Endothelial cell of umbilical vein (primary cell): ENCODE measurements around the gene STK17A. TPM values are rescaled to one million over a fixed set of nuclear protein-coding genes. Genes with fewer than 3 reads are reported as not detected.

Experiments used
- BruUV-seq: library from RNA; stranded (reverse); fragments of 400-500 nt; replicated peaks from 2 replicates; lab custom pipeline; 2021; lab: Mats Ljungman, UMichigan
- CTCF ChIA-PET: fragments of 300-600, 350-600 bp; sonication (Branson Sonifier 250); formaldehyde crosslinking; loops from one replicate; lab custom pipeline; 2021; ENCODE audit warnings: antibody characterized with exemption, inconsistent platforms; lab: Charles Lee
- POLR2A ChIA-PET: fragments of 300-600, 350-600 bp; sonication (Branson Sonifier 250); formaldehyde crosslinking; loops from one replicate; lab custom pipeline; 2021; ENCODE audit warnings: antibody characterized with exemption, inconsistent platforms; lab: Charles Lee
- DNase-seq: peaks from one replicate; pipeline ENCODE4 v3.0.0-alpha.2; 2011; ENCODE audit warnings: low read depth, low spot score
- FAIRE-seq: peaks from 2 replicates; lab custom pipeline; 2011; peaks lifted over from hg19 to GRCh38; lab: Jason Lieb, UNC
- H2AFZ ChIP-seq: 2 replicates; pipeline ENCODE4 v1.6.0; 2012; ENCODE audit warnings: low read depth, low read length, control low read depth, inconsistent platforms
- H3K27ac ChIP-seq: 2 replicates; pipeline ENCODE4 v1.5.1; 2011; ENCODE audit warnings: low read depth, mild to moderate bottlenecking, control low read depth, low read length, moderate library complexity; ENCODE audit not compliant: insufficient read depth
- H3K27me3 ChIP-seq, 2 experiments: 2 replicates each; pipeline versions ENCODE4 v1.6.0 to v1.6.1; 2011; ENCODE audit warnings: low read length in 2 of 2, mixed read lengths in 1 of 2; ENCODE audit not compliant: control insufficient read depth in 2 of 2, insufficient read depth in 2 of 2
- H3K36me3 ChIP-seq, 2 experiments: 2 replicates in 1 of 2; 3 replicates in 1 of 2; pipeline ENCODE4 v1.5.1; 2011; ENCODE audit warnings: low read length in 2 of 2, mild to moderate bottlenecking in 1 of 2, moderate library complexity in 1 of 2; ENCODE audit not compliant: control insufficient read depth in 2 of 2, insufficient read depth in 2 of 2; ENCODE audit errors: extremely low read depth in 1 of 2
- H3K4me1 ChIP-seq: 3 replicates; pipeline ENCODE4 v1.5.1; 2011; ENCODE audit warnings: mild to moderate bottlenecking, low read length; ENCODE audit not compliant: control insufficient read depth, insufficient read depth; ENCODE audit errors: extremely low read depth
- H3K4me2 ChIP-seq: 2 replicates; pipeline ENCODE4 v1.6.1; 2011; ENCODE audit warnings: low read length, control low read depth, mixed read lengths; ENCODE audit not compliant: insufficient read depth
- H3K4me3 ChIP-seq, 3 experiments: fragments of 200-600 bp in 1 of 3; sonication (generic), shearing (Covaris generic) in 1 of 3; replicated peaks in 1 of 3; 2 replicates each; pipeline ENCODE4 v1.5.1; 2011 to 2016; ENCODE audit warnings: control low read depth in 3 of 3, low read length in 3 of 3, mild to moderate bottlenecking in 2 of 3, inconsistent platforms in 1 of 3, low read depth in 1 of 3, moderate library complexity in 1 of 3; ENCODE audit not compliant: insufficient read depth in 1 of 3
- H3K79me2 ChIP-seq: 2 replicates; pipeline ENCODE4 v1.6.0; 2012; ENCODE audit warnings: low read length, inconsistent platforms; ENCODE audit not compliant: control insufficient read depth, insufficient read depth
- H3K9ac ChIP-seq: replicated peaks from 2 replicates; pipeline ENCODE3; 2011; ENCODE audit warnings: low read length, control low read depth; ENCODE audit not compliant: insufficient read depth; ENCODE audit errors: extremely low read depth
- H3K9me1 ChIP-seq: replicated peaks from 3 replicates; pipeline ENCODE4 v1.6.0; 2011; ENCODE audit warnings: mild to moderate bottlenecking, low read length; ENCODE audit not compliant: control insufficient read depth, insufficient read depth; ENCODE audit errors: extremely low read depth
- H3K9me3 ChIP-seq: replicated peaks from 2 replicates; pipeline ENCODE4 v1.5.1; 2012; ENCODE audit warnings: low read length, inconsistent platforms; ENCODE audit not compliant: control insufficient read depth, insufficient read depth
- H4K20me1 ChIP-seq: replicated peaks from 2 replicates; pipeline ENCODE3; 2011; ENCODE audit warnings: mild to moderate bottlenecking, low read length; ENCODE audit not compliant: control insufficient read depth, insufficient read depth; ENCODE audit errors: extremely low read depth
- CTCF ChIP-seq, 2 donors: IDR thresholded peaks; 1 replicate in 1 of 2; 2 replicates in 1 of 2; pipeline ENCODE4 v1.5.1; 2011; ENCODE audit warnings: low read length in 2 of 2, mild to moderate bottlenecking in 2 of 2, moderate library complexity in 2 of 2, control low read depth in 1 of 2, inconsistent platforms in 1 of 2, low read depth in 1 of 2; ENCODE audit not compliant: insufficient read depth in 1 of 2; ENCODE audit errors: extremely low read depth in 1 of 2
- EZH2 ChIP-seq: IDR thresholded peaks from 2 replicates; pipeline ENCODE4 v1.6.1; 2012; ENCODE audit warnings: borderline replicate concordance, low read depth, mild to moderate bottlenecking, moderate library complexity, low read length, inconsistent platforms; ENCODE audit not compliant: severe bottlenecking
- FOS ChIP-seq: IDR thresholded peaks from 2 replicates; pipeline ENCODE4 v1.6.1; 2011; ENCODE audit warnings: mild to moderate bottlenecking, low read length, moderate library complexity, borderline replicate concordance; ENCODE audit not compliant: insufficient read depth
- GATA2 ChIP-seq: IDR thresholded peaks from 2 replicates; pipeline ENCODE4 v1.7.0; 2011; ENCODE audit warnings: low read depth, mild to moderate bottlenecking, moderate library complexity, mixed read lengths, low read length; ENCODE audit not compliant: insufficient read length, insufficient read depth
- JUN ChIP-seq: IDR thresholded peaks from 2 replicates; pipeline ENCODE4 v1.6.1; 2011; ENCODE audit warnings: borderline replicate concordance, low read depth; ENCODE audit not compliant: insufficient read length, insufficient read depth
- MAX ChIP-seq: IDR thresholded peaks from 2 replicates; pipeline ENCODE4 v1.6.1; 2011; ENCODE audit not compliant: insufficient read depth, insufficient read length
- MYC ChIP-seq: IDR thresholded peaks from one replicate; pipeline ENCODE4 v1.6.1; 2011; ENCODE audit warnings: mild to moderate bottlenecking, low read depth, low read length
- POLR2A ChIP-seq: IDR thresholded peaks from 2 replicates; pipeline ENCODE4 v1.6.1; 2012; ENCODE audit warnings: low read depth, mild to moderate bottlenecking, control low read depth, low read length
- POLR2AphosphoS5 ChIP-seq: IDR thresholded peaks from 2 replicates; pipeline ENCODE4 v1.6.1; 2012; ENCODE audit warnings: low read depth, mild to moderate bottlenecking, control low read depth, low read length, moderate library complexity; ENCODE audit not compliant: insufficient read depth
- dilution Hi-C: fragments of 300-500 bp; cut with MboI; formaldehyde crosslinking; loops from one replicate; pipeline ENCODE4 v1.15.0; 2019; ENCODE audit warnings: low sequenced_read_pairs; ENCODE audit not compliant: extremely low pct_ligation_motif_present
- intact Hi-C: fragments of 100-400 bp; cut with micrococcal nuclease; formaldehyde crosslinking; loops from one replicate; pipeline ENCODE4 v1.10.0; 2022
- polyA plus RNA-seq, 4 experiments: library from polyadenylated mRNA; depleted of rRNA in 3 of 4; stranded (reverse) in 3 of 4; unstranded in 1 of 4; fragments of >200 nt; gene quantifications; 2 replicates each; pipeline versions ENCODE4 v1.2.1 to v1.2.3, GENCODE V29; 2011 to 2012; ENCODE audit warnings: missing spikeins in 1 of 4
- total RNA-seq: library from RNA; stranded (reverse); gene quantifications from 2 replicates; pipeline ENCODE4 v1.2.3, GENCODE V29; 2021

STK17A gene
- total and polyA plus RNA-seq, 2 donors (not counting 3 experiments of a cell fraction or from before 2014, with no cell fraction given), result 11.7 to 58.8 TPM

GRCh38 chr7:43557831-43558495 is 24.9 kb upstream of the STK17A start:
- dilution Hi-C loops (no loop called here), intact Hi-C loops (no loop called here)
- H3K4me1 ChIP-seq, result no peaks in the 10 kb centered on the region
- H4K20me1 ChIP-seq, result no peaks in the 10 kb centered on the region
- H3K9me1 ChIP-seq, result no peaks in the 10 kb centered on the region
- ChIA-PET POLR2A (no interaction called here), CTCF (interaction anchor here (0.7 kb wide), 1 partner anchor 118 kb away, joined by 3 read pairs; no protein-coding TSS in a partner anchor)
- H3K36me3 ChIP-seq, result no peaks in the 10 kb centered on the region
- DNase-seq (no peak), FAIRE-seq (no peak)
- no peaks in the 10 kb centered on the region for H3K79me2 ChIP-seq
- no peak overlapping the region for H3K4me3 ChIP-seq
- H3K27ac ChIP-seq, result no peak overlapping the region
- H2AFZ ChIP-seq, result no peak overlapping the region
- H3K4me2 ChIP-seq, result no peak overlapping the region
- BruUV-seq, result no TSS peak
- H3K27me3 ChIP-seq, result peaks cover 19 to 29% of the 10 kb centered on the region in 2 experiments
- no peaks in the 10 kb centered on the region for H3K9me3 ChIP-seq
- no peak overlapping the region for H3K9ac ChIP-seq
- TF ChIP-seq JUN, result no peak
- TF ChIP-seq POLR2A, result no peak
- no peak for TF ChIP-seq EZH2
- no peak for TF ChIP-seq FOS
- TF ChIP-seq CTCF (IDR thresholded peaks at IDR 0.05; ENCODE audit: extremely low read depth in 1 of 2, insufficient read depth in 1 of 2, low read depth in 1 of 2, low read length in 2 of 2), result no peak
- TF ChIP-seq GATA2, result no peak
- no peak for TF ChIP-seq MAX
- TF ChIP-seq POLR2AphosphoS5, result no peak
- no peak for TF ChIP-seq MYC
